OCI-LY3 (cell line): Measurements from ENCODE around the gene GMPPA.

ENCODE experiments used
- H2AFZ ChIP-seq: fragments of 200-600, 300-600 bp; shearing (Covaris generic); 2 replicates; pipeline ENCODE4 v1.6.0; 2014; ENCODE audit warnings: antibody characterized with exemption, low read depth, low read length
- H3K27ac ChIP-seq: fragments of 200-600, 300-600 bp; sonication (generic); 2 replicates; pipeline ENCODE4 v1.5.1; 2014; ENCODE audit warnings: mild to moderate bottlenecking, low read length, moderate library complexity, mixed read lengths
- H3K27me3 ChIP-seq: fragments of 200-600, 300-600 bp; sonication (generic); 2 replicates; pipeline ENCODE4 v1.6.1; 2014; ENCODE audit warnings: low read depth, low read length, mixed read lengths
- H3K36me3 ChIP-seq: fragments of 200-600, 300-600 bp; sonication (generic); replicated peaks from 2 replicates; pipeline ENCODE3; 2014; ENCODE audit warnings: low read depth, low read length, mixed read lengths
- H3K4me1 ChIP-seq: fragments of 300-600, 200-600 bp; sonication (generic); 2 replicates; pipeline ENCODE4 v1.6.1; 2014; ENCODE audit warnings: low read length, mixed read lengths
- H3K4me2 ChIP-seq: fragments of 200-600, 300-600 bp; sonication (generic); 2 replicates; pipeline ENCODE4 v1.6.1; 2014; ENCODE audit warnings: low read length, mixed read lengths
- H3K4me3 ChIP-seq: fragments of 300-600, 200-600 bp; sonication (generic); 2 replicates; pipeline ENCODE4 v1.5.1; 2014; ENCODE audit warnings: antibody characterized with exemption, mild to moderate bottlenecking, low read length, moderate library complexity
- H3K79me2 ChIP-seq: fragments of 300-600, 200-600 bp; shearing (Covaris generic); 2 replicates; pipeline ENCODE4 v1.6.1; 2014; ENCODE audit warnings: mild to moderate bottlenecking, low read length, mixed read lengths
- H3K9ac ChIP-seq: fragments of 300-600, 200-600 bp; shearing (Covaris generic); 2 replicates; pipeline ENCODE4 v1.6.0; 2014; ENCODE audit warnings: mild to moderate bottlenecking, low read length, moderate library complexity
- H3K9me3 ChIP-seq: fragments of 200-600, 300-600 bp; shearing (Covaris generic); 2 replicates; pipeline ENCODE4 v1.6.1; 2014; ENCODE audit warnings: low read length, mixed read lengths; ENCODE audit not compliant: insufficient read depth
- H4K20me1 ChIP-seq: fragments of 200-600, 300-600 bp; sonication (generic); 2 replicates; pipeline ENCODE4 v1.6.1; 2016; ENCODE audit warnings: low read length, mixed read lengths; ENCODE audit not compliant: insufficient read depth
- CTCF ChIP-seq: fragments of 200-600, 300-600 bp; sonication (generic); IDR thresholded peaks from 2 replicates; pipeline ENCODE4 v1.5.1; 2014; ENCODE audit warnings: antibody characterized with exemption, low read length, low read depth
- EZH2phosphoT487 ChIP-seq: fragments of 200-600 bp; shearing (Covaris generic); IDR thresholded peaks from 2 replicates; pipeline ENCODE4 v1.6.1; 2018; ENCODE audit warnings: antibody characterized with exemption, mixed run types, low read depth

Gene GMPPA

GRCh38 chr2:219452361-219453317 lies 46.1 kb upstream of the GMPPA start:
- Histone ChIP-seq H3K27ac (no peak overlapping the region), H3K9ac (no peak overlapping the region)

DNA sequence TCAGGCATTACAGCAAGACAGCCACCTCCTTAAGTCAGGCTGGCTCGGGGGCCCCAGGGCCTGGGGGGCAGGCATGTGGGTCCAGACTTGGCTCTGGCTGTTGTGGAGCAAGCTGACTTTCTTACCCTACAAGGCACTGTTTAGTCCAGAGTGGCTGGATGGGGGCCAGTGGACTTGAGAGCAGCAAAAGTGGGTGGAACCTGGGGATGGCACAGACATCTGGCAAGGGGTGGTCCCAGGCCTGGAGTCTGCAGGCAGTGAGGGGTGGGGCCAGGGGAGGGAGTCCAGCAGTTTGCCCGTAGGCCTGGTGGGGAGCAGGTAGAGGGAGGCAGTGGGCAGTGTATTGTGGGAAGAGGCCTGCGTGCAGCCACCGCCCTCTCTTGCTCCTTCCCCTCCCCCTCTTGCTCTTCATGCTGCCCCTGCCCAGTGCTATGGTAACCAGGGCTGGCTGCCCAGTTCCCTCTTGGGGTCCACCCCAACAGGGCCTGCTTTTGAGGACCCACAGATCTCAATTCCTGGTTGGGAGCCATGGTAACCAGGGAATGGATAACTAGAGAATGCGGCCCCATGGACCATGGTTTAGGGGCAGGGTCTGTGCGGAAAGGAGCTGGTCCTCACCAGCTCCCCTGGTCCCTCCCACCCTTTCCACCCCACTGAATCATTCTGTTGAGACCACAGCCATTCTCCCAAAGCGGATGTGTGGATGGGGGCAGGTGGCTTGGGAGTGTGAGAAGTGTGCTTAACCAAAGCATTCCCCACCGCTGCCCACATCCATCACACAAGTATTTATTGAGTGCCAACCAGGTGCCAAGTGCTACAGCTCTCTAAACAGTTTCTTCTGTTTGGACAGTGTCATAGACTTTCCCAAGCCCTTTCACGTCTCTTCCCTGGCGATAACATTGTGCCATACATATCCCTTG lies 44.8 kb upstream of the GMPPA start:
- H3K27ac ChIP-seq, result no peak overlapping the region
- no peak overlapping the region for H3K9ac ChIP-seq
- H3K27me3 ChIP-seq, result no peaks in the 10 kb centered on the region
- no peak overlapping the region for H3K4me2 ChIP-seq
- H3K4me1 ChIP-seq, result peaks cover 7% of the 10 kb centered on the region
- H3K79me2 ChIP-seq, result no peaks in the 10 kb centered on the region
- no peaks in the 10 kb centered on the region for H3K9me3 ChIP-seq
- TF ChIP-seq CTCF (no peak), EZH2phosphoT487 (no peak)
- no peak overlapping the region for H3K4me3 ChIP-seq
- H4K20me1 ChIP-seq, result no peaks in the 10 kb centered on the region
- H3K36me3 ChIP-seq, result no peaks in the 10 kb centered on the region
- H2AFZ ChIP-seq, result no peak overlapping the region

More at GRCh38 chr2:219452361-219453317, 46.1 kb upstream of the GMPPA start:
- no peak overlapping the region for H2AFZ ChIP-seq
- no peak overlapping the region for H3K4me2 ChIP-seq
- H3K4me1 ChIP-seq, result peaks cover 7% of the 10 kb centered on the region
- no peaks in the 10 kb centered on the region for H3K9me3 ChIP-seq
- no peak for TF ChIP-seq EZH2phosphoT487
- no peak for TF ChIP-seq CTCF
- H3K4me3 ChIP-seq, result no peak overlapping the region
- H3K27me3 ChIP-seq, result no peaks in the 10 kb centered on the region
- H3K36me3 ChIP-seq, result no peaks in the 10 kb centered on the region
- no peaks in the 10 kb centered on the region for H3K79me2 ChIP-seq
- no peaks in the 10 kb centered on the region for H4K20me1 ChIP-seq

- Histone ChIP-seq H4K20me1 (no peaks in the 10 kb centered on the region), H3K4me1 (peaks cover 7% of the 10 kb centered on the region), H3K4me3 (no peak overlapping the region), H3K27me3 (no peaks in the 10 kb centered on the region), H3K36me3 (no peaks in the 10 kb centered on the region), H3K4me2 (0 out of 2 replicates have a peak overlapping the region, but pooled peaks have one; percentile 1), H3K27ac (no peak overlapping the region), H3K9me3 (no peaks in the 10 kb centered on the region), H3K79me2 (no peaks in the 10 kb centered on the region), H3K9ac (no peak overlapping the region), H2AFZ (no peak overlapping the region)
- TF ChIP-seq EZH2phosphoT487 (no peak), CTCF (no peak)
These were observed 43.1 kb upstream of the GMPPA start for GRCh38 chr2:219455581-219455980.
